Epithelial cell of proximal tubule (primary cell): ENCODE results near the gene ALG5. TPM values are rescaled to one million over a fixed set of nuclear protein-coding genes. Genes with fewer than 3 reads are reported as not detected.

Source experiments
- DNase-seq: peaks from one replicate; pipeline ENCODE4 v3.0.0-alpha.2; 2011; ENCODE audit warnings: low read depth
- H3K4me3 ChIP-seq: 2 replicates; pipeline ENCODE4 v1.5.1; 2011; ENCODE audit warnings: low read depth, mild to moderate bottlenecking, low read length
- total RNA-seq: library from RNA; depleted of rRNA; stranded (reverse); fragments of >200 nt; gene quantifications from 2 replicates; pipeline ENCODE4 v1.2.3, GENCODE V29; 2015
- TF ChIP-seq, protein P1 (sequence below): conservative IDR thresholded peaks from 2 replicates; pipeline ENCODE4 v1.5.1; 2012; ENCODE audit warnings: low read depth, mild to moderate bottlenecking, low read length

ALG5 gene, protein sequence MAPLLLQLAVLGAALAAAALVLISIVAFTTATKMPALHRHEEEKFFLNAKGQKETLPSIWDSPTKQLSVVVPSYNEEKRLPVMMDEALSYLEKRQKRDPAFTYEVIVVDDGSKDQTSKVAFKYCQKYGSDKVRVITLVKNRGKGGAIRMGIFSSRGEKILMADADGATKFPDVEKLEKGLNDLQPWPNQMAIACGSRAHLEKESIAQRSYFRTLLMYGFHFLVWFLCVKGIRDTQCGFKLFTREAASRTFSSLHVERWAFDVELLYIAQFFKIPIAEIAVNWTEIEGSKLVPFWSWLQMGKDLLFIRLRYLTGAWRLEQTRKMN
- 26.3 and 36.8 TPM in 2 replicates for total RNA-seq

DNA sequence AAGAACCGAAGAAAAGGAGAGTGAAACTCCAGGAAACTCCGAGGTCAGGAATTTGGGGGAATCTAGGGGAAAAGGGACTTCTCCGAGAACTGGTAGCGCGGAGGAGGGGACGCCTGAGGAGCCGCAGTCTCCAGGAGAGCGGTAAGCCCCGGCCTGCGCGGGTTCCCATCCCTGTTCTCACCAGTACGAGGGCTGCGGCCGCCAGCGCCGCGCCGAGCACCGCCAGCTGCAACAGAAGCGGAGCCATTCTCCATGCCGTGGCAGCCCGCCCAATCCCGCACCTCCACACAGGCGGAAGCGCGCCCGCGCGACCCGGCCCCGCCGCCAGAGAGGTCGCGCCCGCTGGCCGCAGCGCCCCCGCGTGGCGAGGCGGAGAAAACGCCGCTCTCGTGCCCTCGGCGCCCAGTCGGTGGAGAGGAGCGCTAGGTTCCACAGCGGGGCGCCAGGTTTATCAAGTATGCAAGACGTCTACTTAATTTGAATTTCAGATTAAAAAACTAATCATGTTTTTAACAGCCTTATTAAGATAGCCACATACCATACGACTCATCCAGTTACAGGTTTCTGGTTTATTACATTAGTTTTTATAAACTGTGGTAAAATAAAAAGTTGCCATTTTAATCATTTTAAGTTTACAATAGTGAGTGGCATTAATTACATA, at the start of gene ALG5:
Gene ALG5 (minus strand): TSS at position 287 of the 661 bp plus-strand sequence. CDS start 40 bp downstream, at position 247.
- TF ChIP-seq, protein P1, sequence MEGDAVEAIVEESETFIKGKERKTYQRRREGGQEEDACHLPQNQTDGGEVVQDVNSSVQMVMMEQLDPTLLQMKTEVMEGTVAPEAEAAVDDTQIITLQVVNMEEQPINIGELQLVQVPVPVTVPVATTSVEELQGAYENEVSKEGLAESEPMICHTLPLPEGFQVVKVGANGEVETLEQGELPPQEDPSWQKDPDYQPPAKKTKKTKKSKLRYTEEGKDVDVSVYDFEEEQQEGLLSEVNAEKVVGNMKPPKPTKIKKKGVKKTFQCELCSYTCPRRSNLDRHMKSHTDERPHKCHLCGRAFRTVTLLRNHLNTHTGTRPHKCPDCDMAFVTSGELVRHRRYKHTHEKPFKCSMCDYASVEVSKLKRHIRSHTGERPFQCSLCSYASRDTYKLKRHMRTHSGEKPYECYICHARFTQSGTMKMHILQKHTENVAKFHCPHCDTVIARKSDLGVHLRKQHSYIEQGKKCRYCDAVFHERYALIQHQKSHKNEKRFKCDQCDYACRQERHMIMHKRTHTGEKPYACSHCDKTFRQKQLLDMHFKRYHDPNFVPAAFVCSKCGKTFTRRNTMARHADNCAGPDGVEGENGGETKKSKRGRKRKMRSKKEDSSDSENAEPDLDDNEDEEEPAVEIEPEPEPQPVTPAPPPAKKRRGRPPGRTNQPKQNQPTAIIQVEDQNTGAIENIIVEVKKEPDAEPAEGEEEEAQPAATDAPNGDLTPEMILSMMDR = peak; percentile 82
- H3K4me3 ChIP-seq = peak within 1 kb of the TSS; percentile 92
- no peak for DNase-seq

DNA sequence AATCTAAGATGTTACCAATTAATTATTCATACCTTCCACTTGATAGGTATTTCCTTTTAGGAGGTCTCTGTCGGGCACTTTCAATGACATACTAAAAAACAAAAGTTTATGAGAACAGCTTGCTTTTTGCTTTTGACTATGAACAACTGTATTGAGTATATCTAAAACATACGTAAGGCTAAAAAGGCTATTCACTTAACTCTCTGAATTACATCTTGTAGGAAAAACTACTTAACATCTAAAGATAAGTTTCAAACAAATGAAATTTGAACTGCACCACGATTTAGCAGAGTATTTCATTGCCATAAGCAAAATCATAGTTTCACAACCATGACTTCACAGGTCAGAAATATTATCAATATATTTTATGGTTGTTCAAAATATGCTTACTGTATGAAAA, 48.7 kb upstream of the ALG5 start:
- TF ChIP-seq, protein P1 = no peak
- no peak for DNase-seq
- H3K4me3 ChIP-seq = no peak overlapping the region

DNA sequence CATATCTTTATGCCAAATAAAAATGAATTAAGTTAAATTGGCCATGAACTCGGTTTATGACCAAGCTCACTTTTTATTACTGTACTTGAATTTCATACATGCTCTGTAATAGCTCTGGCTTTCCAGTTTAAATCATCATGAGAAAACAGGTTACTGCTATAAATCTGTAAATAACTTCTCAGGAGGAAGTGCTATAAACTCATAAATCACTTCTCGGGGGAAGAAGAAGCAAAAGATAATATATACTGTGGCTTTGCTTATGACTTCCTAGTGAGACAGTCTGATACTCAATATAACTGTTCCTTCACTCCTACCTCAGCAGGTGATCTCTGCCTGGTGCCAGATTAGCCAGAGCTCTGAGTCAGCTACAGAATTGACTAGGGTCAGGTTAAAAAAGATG, 47.9 kb upstream of the ALG5 start:
- H3K4me3 ChIP-seq = no peak overlapping the region
- TF ChIP-seq, protein P1 = no peak
- no peak for DNase-seq

DNA sequence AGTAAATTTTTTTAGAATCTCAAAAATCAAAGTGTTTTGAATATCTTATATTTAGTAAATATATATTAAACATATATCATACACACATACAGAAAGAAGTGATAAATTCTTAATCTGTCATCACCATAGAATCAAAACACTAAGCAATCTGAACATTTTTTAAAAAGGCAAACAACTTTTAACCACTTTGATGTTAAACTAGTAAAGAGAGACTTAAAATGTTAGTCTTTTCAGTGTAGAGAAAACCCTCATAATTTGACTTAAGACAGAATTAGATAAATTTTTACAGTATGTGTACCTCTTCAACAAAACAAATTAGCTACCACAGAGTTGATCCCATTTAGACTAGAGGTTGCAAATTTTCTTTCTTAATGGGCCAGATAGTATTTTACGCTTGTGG, 46.9 kb upstream of the ALG5 start:
- TF ChIP-seq, protein P1 = no peak
- H3K4me3 ChIP-seq = no peak overlapping the region
- DNase-seq = no peak

DNA sequence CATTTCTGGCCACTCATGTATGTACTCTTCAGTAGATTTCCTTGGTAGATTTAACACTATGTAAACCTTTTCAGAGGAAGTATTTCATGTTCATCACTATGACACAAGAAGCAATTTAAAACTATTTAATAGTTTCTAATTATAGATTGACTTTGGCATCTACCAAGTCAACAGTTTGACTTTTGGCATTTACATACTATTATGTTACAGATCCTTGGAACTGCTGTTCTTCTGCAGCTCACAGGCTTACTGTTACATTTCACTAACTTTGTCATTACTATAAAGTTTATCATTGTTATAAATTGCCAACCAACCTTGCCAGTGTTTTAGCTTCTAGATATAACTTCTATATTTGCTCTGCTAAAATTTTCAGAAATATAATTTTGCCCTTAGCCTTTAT, 41.6 kb upstream of the ALG5 start:
- DNase-seq = no peak
- TF ChIP-seq, protein P1 = no peak

DNA sequence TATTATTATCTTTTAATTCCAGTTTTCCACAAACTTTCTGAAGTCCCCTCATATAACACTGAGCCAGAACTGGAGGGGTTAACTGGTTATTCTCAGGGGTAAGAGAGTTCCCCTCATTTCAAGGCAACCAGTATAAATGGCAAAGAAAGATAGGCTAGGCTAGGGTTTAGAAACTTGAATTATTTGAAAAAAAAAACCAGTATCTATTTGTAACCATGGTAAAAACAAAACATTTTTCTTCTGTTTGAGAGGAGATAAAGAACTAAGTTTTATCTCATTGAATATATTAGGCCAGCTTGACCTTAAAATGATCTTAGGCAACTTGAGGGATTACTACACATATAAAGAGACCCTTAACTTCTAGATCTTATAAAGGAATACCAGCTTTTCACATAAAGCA, 40.8 kb upstream of the ALG5 start:
- DNase-seq = no peak
- TF ChIP-seq, protein P1 = no peak
- no peak overlapping the region for H3K4me3 ChIP-seq

More for the DNA sequence above, 41.6 kb upstream of the ALG5 start:
- no peak overlapping the region for H3K4me3 ChIP-seq

DNA sequence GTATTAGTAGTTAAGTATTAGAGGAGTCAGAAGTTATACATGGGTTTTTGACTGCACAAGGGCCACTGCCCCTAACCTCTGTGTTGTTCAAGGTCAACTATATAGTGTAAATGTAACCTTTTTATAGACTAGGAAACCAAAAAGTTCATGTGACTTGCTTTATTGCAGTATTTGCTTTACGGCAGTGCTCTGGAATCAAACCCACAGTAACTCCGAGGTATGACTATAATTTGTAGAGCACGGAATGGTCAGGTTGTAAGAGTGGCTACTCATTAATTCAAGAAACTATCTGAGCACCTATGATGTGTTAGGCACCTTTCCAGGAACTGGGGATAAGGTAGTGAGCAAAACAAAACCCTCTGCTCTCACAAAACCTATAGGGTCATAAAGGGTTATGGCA, 38.1 kb upstream of the ALG5 start:
- TF ChIP-seq, protein P1 = no peak
- H3K4me3 ChIP-seq = no peak overlapping the region
- DNase-seq = no peak
